A549 treated with dexamethasone at 1 μM for 4 hours (cell line): Measurements from ENCODE around the gene PANX1. TPM values are rescaled to one million over a fixed set of nuclear protein-coding genes. Genes with fewer than 3 reads are reported as not detected.

Experiments
- total RNA-seq: library from RNA; stranded (reverse); fragments of 200-300 nt; extraction: Qiagen RNA extraction; gene quantifications from 5 replicates; pipeline ENCODE4 v1.2.3, GENCODE V29; 2022

Gene PANX1, protein sequence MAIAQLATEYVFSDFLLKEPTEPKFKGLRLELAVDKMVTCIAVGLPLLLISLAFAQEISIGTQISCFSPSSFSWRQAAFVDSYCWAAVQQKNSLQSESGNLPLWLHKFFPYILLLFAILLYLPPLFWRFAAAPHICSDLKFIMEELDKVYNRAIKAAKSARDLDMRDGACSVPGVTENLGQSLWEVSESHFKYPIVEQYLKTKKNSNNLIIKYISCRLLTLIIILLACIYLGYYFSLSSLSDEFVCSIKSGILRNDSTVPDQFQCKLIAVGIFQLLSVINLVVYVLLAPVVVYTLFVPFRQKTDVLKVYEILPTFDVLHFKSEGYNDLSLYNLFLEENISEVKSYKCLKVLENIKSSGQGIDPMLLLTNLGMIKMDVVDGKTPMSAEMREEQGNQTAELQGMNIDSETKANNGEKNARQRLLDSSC
- total RNA-seq, result 29.0 to 39.2 TPM (median 36.1 TPM) in 5 replicates

DNA sequence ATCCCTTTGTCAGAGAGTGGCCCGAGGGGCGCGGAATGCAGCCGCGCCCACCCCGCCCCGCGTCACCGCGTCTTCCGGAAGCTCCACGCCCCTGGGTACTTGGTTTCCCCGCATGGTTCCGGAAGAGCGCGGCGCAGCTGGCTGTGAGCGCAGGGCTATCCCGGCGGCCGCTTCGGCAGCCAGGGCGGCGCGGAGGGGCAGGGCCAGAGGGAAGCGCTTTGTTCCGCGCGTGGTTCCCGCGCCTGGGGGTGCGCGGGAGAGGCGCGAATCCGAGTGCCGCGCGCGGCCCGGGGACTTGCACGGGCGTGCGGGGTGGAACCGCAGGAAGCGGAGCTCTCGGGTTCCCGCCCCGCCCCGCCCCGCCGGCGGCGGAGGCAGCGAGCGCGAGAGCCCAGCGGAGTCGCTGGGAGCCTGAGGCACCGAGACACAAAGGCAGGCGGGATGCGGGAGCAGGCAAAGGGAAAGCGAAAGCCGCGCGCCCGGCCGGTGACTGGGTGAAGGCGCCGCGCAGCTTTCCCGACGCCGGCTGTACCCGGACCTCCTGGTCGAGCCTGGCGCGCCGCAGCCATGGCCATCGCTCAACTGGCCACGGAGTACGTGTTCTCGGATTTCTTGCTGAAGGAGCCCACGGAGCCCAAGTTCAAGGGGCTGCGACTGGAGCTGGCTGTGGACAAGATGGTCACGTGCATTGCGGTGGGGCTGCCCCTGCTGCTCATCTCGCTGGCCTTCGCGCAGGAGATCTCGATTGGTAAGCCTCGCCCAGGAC, at the start of gene PANX1:
Gene PANX1, plus strand, starts transcription at position 96 of the 766 bp plus-strand sequence. Its CDS starts 472 bp downstream, at position 568.

Other genes starting within 250 kb of the PANX1 start
- not detected in 5 replicates for gene HEPHL1, start 107.5 kb upstream of the PANX1 start, total RNA-seq
- not detected in 5 replicates for gene IZUMO1R, start 175.7 kb downstream of the PANX1 start, total RNA-seq